Loucy (cell line): ENCODE data around the gene GNAS-AS1.

Source experiments
- H2AFZ ChIP-seq: fragments of 200-600 bp; sonication (generic); 2 replicates; pipeline ENCODE4 v1.6.0; 2016; ENCODE audit warnings: antibody characterized with exemption, mild to moderate bottlenecking, low read length, moderate library complexity
- H3F3A ChIP-seq: fragments of 200-600 bp; 2 replicates; pipeline ENCODE4 v1.6.0; 2016; ENCODE audit warnings: antibody characterized with exemption, low read depth, mild to moderate bottlenecking
- H3K27me3 ChIP-seq: fragments of 200-600 bp; sonication (generic); 2 replicates; pipeline ENCODE4 v1.6.1; 2014; ENCODE audit warnings: low read length, mild to moderate bottlenecking; ENCODE audit not compliant: insufficient read depth, poor library complexity, severe bottlenecking
- H3K36me3 ChIP-seq: fragments of 200-600 bp; sonication (generic); 2 replicates; pipeline ENCODE4 v1.6.1; 2016; ENCODE audit warnings: low read length; ENCODE audit not compliant: insufficient read depth
- H3K4me1 ChIP-seq: fragments of 200-600 bp; sonication (generic); 2 replicates; pipeline ENCODE4 v1.5.1; 2014; ENCODE audit warnings: low read length, mild to moderate bottlenecking; ENCODE audit not compliant: insufficient read depth, poor library complexity, severe bottlenecking
- H3K4me2 ChIP-seq: fragments of 200-600 bp; sonication (generic); 2 replicates; pipeline ENCODE4 v1.6.0; 2014; ENCODE audit warnings: antibody characterized with exemption, low read length, low read depth, mild to moderate bottlenecking; ENCODE audit not compliant: poor library complexity, severe bottlenecking
- H3K4me3 ChIP-seq: fragments of 200-600 bp; sonication (generic); 2 replicates; pipeline ENCODE4 v1.5.1; 2014; ENCODE audit warnings: low read length, mild to moderate bottlenecking, mixed read lengths; ENCODE audit not compliant: poor library complexity, severe bottlenecking
- H3K79me2 ChIP-seq: fragments of 200-600 bp; sonication (generic); 2 replicates; pipeline ENCODE4 v1.6.1; 2014; ENCODE audit warnings: low read length; ENCODE audit not compliant: insufficient read depth
- H3K9ac ChIP-seq: fragments of 200-600 bp; sonication (generic); 2 replicates; pipeline ENCODE4 v1.6.0; 2014; ENCODE audit warnings: mild to moderate bottlenecking, low read depth, low read length, moderate library complexity; ENCODE audit not compliant: poor library complexity, severe bottlenecking
- H3K9me2 ChIP-seq: fragments of 200-600 bp; sonication (generic); replicated peaks from 2 replicates; pipeline ENCODE4 v1.6.1; 2016; ENCODE audit warnings: low read depth, low read length, mixed read lengths
- H3K9me3 ChIP-seq: fragments of 200-600 bp; sonication (generic); 2 replicates; pipeline ENCODE4 v1.6.1; 2014; ENCODE audit warnings: mild to moderate bottlenecking, antibody characterized with exemption, low read length, low read depth; ENCODE audit not compliant: insufficient read depth
- H4K20me1 ChIP-seq: fragments of 200-600 bp; sonication (generic); 2 replicates; pipeline ENCODE4 v1.6.0; 2014; ENCODE audit warnings: antibody characterized with exemption, low read length, mild to moderate bottlenecking; ENCODE audit not compliant: insufficient read depth, poor library complexity, severe bottlenecking
- CTCF ChIP-seq: fragments of 200-600 bp; sonication (generic); conservative IDR thresholded peaks from 2 replicates; pipeline ENCODE4 v1.5.1; 2014; ENCODE audit warnings: mild to moderate bottlenecking, antibody characterized with exemption, low read length
- EZH2phosphoT487 ChIP-seq: fragments of 200-600 bp; IDR thresholded peaks from 2 replicates; pipeline ENCODE4 v1.6.1; 2018; ENCODE audit warnings: antibody characterized with exemption, mild to moderate bottlenecking, moderate library complexity, borderline replicate concordance

The GNAS-AS1 gene

GRCh38 chr20:58853466-58853865 is 2.8 kb upstream of the GNAS-AS1 start:
- no peaks in the 10 kb centered on the region for H3K4me1 ChIP-seq
- H3K79me2 ChIP-seq, result no peaks in the 10 kb centered on the region
- H3F3A ChIP-seq, result no peaks in the 10 kb centered on the region
- TF ChIP-seq CTCF (no peak), EZH2phosphoT487 (no peak)
- no peaks in the 10 kb centered on the region for H3K27me3 ChIP-seq
- H3K4me2 ChIP-seq, result no peak overlapping the region
- H2AFZ ChIP-seq, result no peak overlapping the region
- H3K9me2 ChIP-seq, result no peaks in the 10 kb centered on the region
- no peaks in the 10 kb centered on the region; the same call in 1 of the 2 replicates for H3K9me3 ChIP-seq
- H3K36me3 ChIP-seq, result no peaks in the 10 kb centered on the region
- H4K20me1 ChIP-seq, result no peaks in the 10 kb centered on the region
- H3K9ac ChIP-seq, result no peak overlapping the region
- H3K4me3 ChIP-seq, result no peak overlapping the region

- Histone ChIP-seq H2AFZ (no peak within 1 kb of the TSS), H3K79me2 (no peaks in the 10 kb centered on the region), H3K9me2 (no peaks in the 10 kb centered on the region), H3K4me1 (no peaks in the 10 kb centered on the region), H3K9ac (no peak within 1 kb of the TSS), H3K27me3 (no peaks in the 10 kb centered on the region), H4K20me1 (no peaks in the 10 kb centered on the region), H3K4me3 (no peak within 1 kb of the TSS), H3F3A (no peaks in the 10 kb centered on the region), H3K4me2 (no peak within 1 kb of the TSS), H3K36me3 (no peaks in the 10 kb centered on the region), H3K9me3 (no peaks in the 10 kb centered on the region; the same call in 1 of the 2 replicates)
- no peak for TF ChIP-seq CTCF
- TF ChIP-seq EZH2phosphoT487, result no peak
Measured at GRCh38 chr20:58852543-58853271, 2.0 kb upstream of the GNAS-AS1 start, which contains the start of gene GNAS. Gene GNAS (plus strand): TSS chr20:58852716.

GRCh38 chr20:58851969-58852458 is 1.3 kb upstream of the GNAS-AS1 start:
- no peak overlapping the region for H2AFZ ChIP-seq

More at GRCh38 chr20:58851969-58852458, 1.3 kb upstream of the GNAS-AS1 start:
- Histone ChIP-seq H3K4me1 (no peaks in the 10 kb centered on the region), H3K27me3 (no peaks in the 10 kb centered on the region), H4K20me1 (no peaks in the 10 kb centered on the region), H3F3A (no peaks in the 10 kb centered on the region), H3K9me2 (no peaks in the 10 kb centered on the region), H3K79me2 (no peaks in the 10 kb centered on the region), H3K9ac (no peak overlapping the region), H3K9me3 (no peaks in the 10 kb centered on the region; the same call in 1 of the 2 replicates), H3K4me3 (no peak overlapping the region), H3K36me3 (no peaks in the 10 kb centered on the region), H3K4me2 (no peak overlapping the region)
- TF ChIP-seq EZH2phosphoT487 (no peak), CTCF (no peak)
